GM19468 (cell line): Measurements from ENCODE around the gene NEU3.
"Not testable (repeated sequence)": the region's sequence is repeated elsewhere in the genome, so short reads cannot be mapped to it uniquely, and the experiment has no call there.

Experiments
- ATAC-seq: cut with Tn5 transposase; IDR thresholded peaks from one replicate; pipeline ENCODE4 v1.9.1; 2021; ENCODE audit warnings: mild to moderate bottlenecking, moderate library complexity, moderate number of reproducible peaks; ENCODE audit not compliant: unreplicated experiment; ENCODE audit errors: extremely low read depth

Gene NEU3

GRCh38 chr11:74988541-74989259 is at the start of gene NEU3:
NEU3 (plus strand) TSS chr11:74988933; CDS start chr11:74989061, 128 bp downstream.
- no peak for ATAC-seq

GRCh38 chr11:74941492-74941891 is 47.2 kb upstream of the NEU3 start:
- no peak for ATAC-seq

GRCh38 chr11:74942073-74942759 is 46.5 kb upstream of the NEU3 start:
- no peak for ATAC-seq

- ATAC-seq: no peak
Observed at GRCh38 chr11:74948546-74948897, 40.2 kb upstream of the NEU3 start.

GRCh38 chr11:74948898-74949752 is 39.6 kb upstream of the NEU3 start, which contains the start of the genes SPCS2 and XRRA1:
SPCS2 (plus strand) TSS chr11:74949266; CDS start chr11:74949286, 20 bp downstream.
XRRA1 (minus strand) TSS chr11:74949091; CDS start chr11:74940878, 8,213 bp downstream.
- ATAC-seq: peak; percentile 82

GRCh38 chr11:74949753-74950137 is 39.0 kb upstream of the NEU3 start:
- ATAC-seq: no peak

- no peak for ATAC-seq
Observed at GRCh38 chr11:74950374-74950969, 38.3 kb upstream of the NEU3 start.

- no peak for ATAC-seq
Observed at GRCh38 chr11:74951226-74951625, 37.5 kb upstream of the NEU3 start.

- ATAC-seq: no peak
Observed at GRCh38 chr11:74952752-74953151, 36.0 kb upstream of the NEU3 start.

- ATAC-seq: no peak
Observed at GRCh38 chr11:74953451-74953850, 35.3 kb upstream of the NEU3 start.

GRCh38 chr11:74954199-74954598 is 34.5 kb upstream of the NEU3 start:
- no peak for ATAC-seq

- no peak for ATAC-seq
Observed at GRCh38 chr11:74956397-74957015, 32.2 kb upstream of the NEU3 start.

GRCh38 chr11:74957937-74958629 is 30.6 kb upstream of the NEU3 start:
- no peak for ATAC-seq

- ATAC-seq: not testable (repeated sequence)
Observed at GRCh38 chr11:74960128-74960527, 28.6 kb upstream of the NEU3 start.

- no peak for ATAC-seq
Observed at GRCh38 chr11:74966651-74967050, 22.1 kb upstream of the NEU3 start.

GRCh38 chr11:74970852-74971395 is 17.8 kb upstream of the NEU3 start:
- ATAC-seq: no peak

- no peak for ATAC-seq
Observed at GRCh38 chr11:74971424-74971823, 17.3 kb upstream of the NEU3 start.

- no peak for ATAC-seq
Observed at GRCh38 chr11:74978041-74978440, 10.7 kb upstream of the NEU3 start.

- no peak for ATAC-seq
Observed at GRCh38 chr11:74980634-74981033, 8.1 kb upstream of the NEU3 start.
